Measurements from ENCODE around the gene ARHGAP44.
"Not testable (repeated sequence)": the region's sequence is repeated elsewhere in the genome, so short reads cannot be mapped to it uniquely, and the experiment has no call there.

The ARHGAP44 gene

GRCh38 chr17:12964840-12965239 is 175.5 kb downstream of the ARHGAP44 start:
- DNase-seq, result no peak

GRCh38 chr17:12965988-12966387 is 176.7 kb downstream of the ARHGAP44 start:
- no peak for DNase-seq

GRCh38 chr17:12966413-12966812 is 177.1 kb downstream of the ARHGAP44 start:
- no peak for DNase-seq

GRCh38 chr17:12967962-12968361 is 178.7 kb downstream of the ARHGAP44 start:
- no peak for DNase-seq

GRCh38 chr17:12973496-12974004 is 184.3 kb downstream of the ARHGAP44 start:
- DNase-seq, result no peak

GRCh38 chr17:12974005-12974531 is 184.8 kb downstream of the ARHGAP44 start:
- no peak for DNase-seq

GRCh38 chr17:12977008-12977751 is 187.9 kb downstream of the ARHGAP44 start:
- DNase-seq, result no peak

- DNase-seq, result not testable (repeated sequence)
Observed at GRCh38 chr17:12978787-12979186, 189.5 kb downstream of the ARHGAP44 start.

- no peak for DNase-seq
Observed at GRCh38 chr17:12979246-12979645, 189.9 kb downstream of the ARHGAP44 start.

GRCh38 chr17:12979826-12980500 is 190.7 kb downstream of the ARHGAP44 start:
- no peak for DNase-seq

GRCh38 chr17:12982224-12982623 is 192.9 kb downstream of the ARHGAP44 start:
- no peak for DNase-seq

GRCh38 chr17:12983991-12984884 is 194.9 kb downstream of the ARHGAP44 start:
- no peak for DNase-seq

- DNase-seq, result no peak
Observed at GRCh38 chr17:12985431-12986293, 196.4 kb downstream of the ARHGAP44 start.

GRCh38 chr17:12987120-12987519 is 197.8 kb downstream of the ARHGAP44 start:
- DNase-seq, result no peak

- no peak for DNase-seq
Observed at GRCh38 chr17:12990041-12990808, 200.9 kb downstream of the ARHGAP44 start.

- DNase-seq, result no peak
Observed at GRCh38 chr17:12990926-12991325, 201.6 kb downstream of the ARHGAP44 start.

GRCh38 chr17:12992676-12993075 is 203.4 kb downstream of the ARHGAP44 start:
- DNase-seq, result no peak

- no peak for DNase-seq
Observed at GRCh38 chr17:12993631-12994030, 204.3 kb downstream of the ARHGAP44 start.

- no peak for DNase-seq
Observed at GRCh38 chr17:12994341-12995074, 205.2 kb downstream of the ARHGAP44 start.
